GM12873 (cell line): ENCODE results near the gene C11orf86.

Experiments
- CTCF ChIP-seq: IDR thresholded peaks from 2 replicates; pipeline ENCODE4 v1.5.1; 2012; ENCODE audit warnings: low read depth, mild to moderate bottlenecking, moderate library complexity, low read length, control low read depth; ENCODE audit not compliant: insufficient read depth; ENCODE audit errors: missing control alignments

The C11orf86 gene

GRCh38 chr11:66986178-66986545, 11.1 kb downstream of the C11orf86 start:
- TF ChIP-seq CTCF, result no peak

- TF ChIP-seq CTCF, result no peak
Observed at GRCh38 chr11:66987158-66987620, 12.1 kb downstream of the C11orf86 start.

- TF ChIP-seq CTCF, result no peak
Observed at GRCh38 chr11:66987924-66988637, 13.0 kb downstream of the C11orf86 start.

GRCh38 chr11:66992041-66992440, 16.9 kb downstream of the C11orf86 start:
- TF ChIP-seq CTCF, result no peak

- TF ChIP-seq CTCF, result no peak
Observed at GRCh38 chr11:66996609-66997273, 21.6 kb downstream of the C11orf86 start.

GRCh38 chr11:66999555-66999954, 24.5 kb downstream of the C11orf86 start:
- no peak for TF ChIP-seq CTCF

GRCh38 chr11:67001332-67001731, 26.2 kb downstream of the C11orf86 start:
- TF ChIP-seq CTCF, result no peak
